Spleen (tissue), 11 donors: ENCODE measurements around the gene ASCC3. TPM values are rescaled to one million over a fixed set of nuclear protein-coding genes. Genes with fewer than 3 reads are reported as not detected.

Experiments used
- DNase-seq: peaks from one replicate; pipeline ENCODE4 v3.0.0-alpha.2; 2020
- H3K27ac ChIP-seq, 8 donors: fragments of 200-600 bp; sonication (generic) in 7 of 8; 1 replicate in 4 of 8; 2 replicates in 4 of 8; pipeline versions ENCODE4 v1.5.0 to v1.8.0; 2016 to 2021; ENCODE audit warnings: inconsistent platforms in 4 of 8, mild to moderate bottlenecking in 4 of 8, moderate library complexity in 1 of 8
- H3K27me3 ChIP-seq, 7 donors: fragments of 200-600 bp; sonication (generic) in 6 of 7; replicated peaks in 1 of 7; 1 replicate in 4 of 7; 2 replicates in 3 of 7; pipeline versions ENCODE4 v1.5.0 to v1.8.0; 2016 to 2021; ENCODE audit warnings: inconsistent platforms in 3 of 7, mild to moderate bottlenecking in 1 of 7
- H3K36me3 ChIP-seq, 6 donors: fragments of 200-600 bp; sonication (generic) in 5 of 6; 1 replicate in 4 of 6; 2 replicates in 2 of 6; pipeline versions ENCODE4 v1.5.0 to v1.8.0; 2016 to 2021; ENCODE audit warnings: inconsistent platforms in 2 of 6
- H3K4me1 ChIP-seq, 6 donors: fragments of 200-600 bp; sonication (generic) in 5 of 6; 1 replicate in 3 of 6; 2 replicates in 3 of 6; pipeline versions ENCODE4 v1.5.0 to v1.8.0; 2016 to 2021; ENCODE audit warnings: inconsistent platforms in 3 of 6
- H3K4me3 ChIP-seq, 8 donors: fragments of 200-600 bp; sonication (generic) in 7 of 8; 1 replicate in 4 of 8; 2 replicates in 4 of 8; pipeline versions ENCODE4 v1.5.0 to v1.8.0; 2016 to 2021; ENCODE audit warnings: inconsistent platforms in 4 of 8, mild to moderate bottlenecking in 4 of 8, moderate library complexity in 2 of 8
- H3K9me3 ChIP-seq, 8 donors: fragments of 200-600 bp; sonication (generic) in 7 of 8; 1 replicate in 4 of 8; 2 replicates in 4 of 8; pipeline versions ENCODE4 v1.5.0 to v1.8.0; 2016 to 2021; ENCODE audit warnings: inconsistent platforms in 4 of 8
- CTCF ChIP-seq, 11 experiments: fragments of 200-600 bp in 7 of 11; fragments of 450-650 bp in 4 of 11; sonication (generic) in 4 of 11; IDR thresholded peaks in 8 of 11; conservative IDR thresholded peaks in 3 of 11; 1 replicate in 7 of 11; 2 replicates in 4 of 11; pipeline versions ENCODE4 v1.4.0 to v1.8.0; 2016 to 2021; ENCODE audit warnings: antibody characterized with exemption in 11 of 11, inconsistent platforms in 4 of 11, mild to moderate bottlenecking in 1 of 11
- POLR2A ChIP-seq, 3 donors: fragments of 450-650 bp; IDR thresholded peaks; one replicate each; pipeline ENCODE4 v1.5.1; 2017; ENCODE audit warnings: antibody characterized with exemption in 3 of 3, mild to moderate bottlenecking in 1 of 3
- POLR2AphosphoS5 ChIP-seq, 3 donors: sonication (generic); formaldehyde crosslinking; IDR thresholded peaks; one replicate each; pipeline ENCODE4 v1.5.1; 2017; ENCODE audit warnings: antibody characterized with exemption in 3 of 3
- WGBS, 5 donors: extraction: QIAGEN DNeasy Blood & Tissue Kit in 3 of 5; methylation state at CpG; one replicate each; pipeline versions ENCODE4 v1.1.5 to v1.1.7; 2013 to 2018; 5-methylcytosine and 5-hydroxymethylcytosine counted together
- intact Hi-C: fragments of 100-400 bp; cut with DNase I; formaldehyde crosslinking; loops from one replicate; pipeline ENCODE4 v1.15.0; 2023; ENCODE audit warnings: low total_unique reads
- polyA plus RNA-seq, 3 donors: library from polyadenylated mRNA; stranded (reverse); fragments of 200-250 nt; gene quantifications; one replicate each; pipeline ENCODE4 v1.2.1, GENCODE V29; 2013
- total RNA-seq, 7 donors: library from RNA; depleted of rRNA in 3 of 7; stranded (reverse); fragments of >200 nt in 3 of 7; fragmentation: NEBNext Ultra II Directional in 4 of 7; extraction: Animal tissue kit (Norgen Biotek cat#: 25700) in 4 of 7; gene quantifications; one replicate each; pipeline versions ENCODE4 v1.1.0 to v1.2.1, GENCODE V29; 2016 to 2021
- donor health status: healthy with polysubstance abuse.
- donor health status: DM: no; HTN: no; CAD: no; lungs with moderate emphysema.
- donor health status: DM: no; HTN: no; CAD: no.
- donor health status: Bipolar disorder and iron deficiency.
- donor health status: healthy.
- donor health status: DM: no; HTN: no; CAD: no.
- donor health status: DM: yes; HTN: yes; CAD: no.

ASCC3 gene
- total and polyA plus RNA-seq, 10 donors, result 7.9 to 52.4 (median 40.8) TPM

DNA sequence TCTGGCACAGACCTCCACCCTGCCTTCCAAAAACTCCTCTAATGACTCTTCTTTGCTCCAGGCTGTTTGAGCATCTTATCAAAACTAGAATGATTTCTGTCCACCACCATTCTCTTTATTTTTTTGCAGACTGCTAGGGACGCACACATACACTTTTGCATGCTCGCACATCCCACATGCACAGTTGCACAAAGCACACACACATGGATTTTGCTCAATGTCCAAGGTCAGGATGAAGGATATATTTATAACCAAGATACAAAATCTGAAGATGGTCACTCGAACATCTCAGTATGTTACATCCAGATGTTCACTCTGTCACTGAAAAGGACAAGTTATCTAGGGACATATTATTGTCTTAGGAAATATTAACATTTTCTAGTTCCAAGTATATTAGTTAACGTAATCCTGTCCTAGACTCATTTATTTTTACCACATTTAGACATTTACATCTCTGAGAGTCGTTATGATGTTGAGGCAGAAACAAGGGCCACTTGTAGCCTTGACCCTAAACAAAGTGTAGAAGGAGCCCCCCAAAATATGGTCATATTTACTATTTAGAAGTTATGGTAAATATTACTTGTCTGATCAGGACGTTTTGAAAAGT lies 413.0 kb downstream of the ASCC3 start:
- intact Hi-C loops, result no loop called here
- Histone ChIP-seq H3K36me3 (no peaks in the 10 kb centered on the region), H3K27me3 (peaks cover 24 to 100% (median 85%) of the 10 kb centered on the region in 7 donors), H3K4me3 (no peak overlapping the region), H3K4me1 (peaks cover 0 to 31% (median 17%) of the 10 kb centered on the region in 6 donors), H3K27ac (no peak overlapping the region), H3K9me3 (peaks cover 0 to 23% (median 0%) of the 10 kb centered on the region in 8 donors)
- DNase-seq, result no peak
- no peak for TF ChIP-seq POLR2AphosphoS5 (IDR thresholded peaks at IDR 0.05)
- no peak for TF ChIP-seq CTCF (IDR thresholded peaks at IDR 0.05 in 8 of 11, conservative IDR thresholded peaks at IDR 0.05 in 3 of 11)
- TF ChIP-seq POLR2A (IDR thresholded peaks at IDR 0.05), result no peak
- WGBS, 5 donors, result 27 to 41% (median 31%) methylated on average over 6 of the region's 6 CpGs

- Histone ChIP-seq H3K27ac (no peak overlapping the region), H3K9me3 (peaks cover 0 to 23% (median 0%) of the 10 kb centered on the region in 8 donors), H3K4me3 (no peak overlapping the region), H3K27me3 (peaks cover 24 to 100% (median 87%) of the 10 kb centered on the region in 7 donors), H3K36me3 (no peaks in the 10 kb centered on the region), H3K4me1 (peaks cover 0 to 31% (median 17%) of the 10 kb centered on the region in 6 donors)
- intact Hi-C loops, result no loop called here
- WGBS, 5 donors, result 9 to 13% (median 9%) methylated on average over 48 to 49 of the region's 49 CpGs
- TF ChIP-seq POLR2AphosphoS5 (IDR thresholded peaks at IDR 0.05), result no peak
- no peak for TF ChIP-seq CTCF (IDR thresholded peaks at IDR 0.05 in 8 of 11, conservative IDR thresholded peaks at IDR 0.05 in 3 of 11)
- TF ChIP-seq POLR2A (IDR thresholded peaks at IDR 0.05), result no peak
- no peak for DNase-seq
Observed at GRCh38 chr6:100467129-100468015, 413.8 kb downstream of the ASCC3 start.

- Histone ChIP-seq H3K27me3 (peaks cover 28 to 100% (median 93%) of the 10 kb centered on the region in 7 donors), H3K9me3 (peaks cover 0 to 23% (median 0%) of the 10 kb centered on the region in 8 donors), H3K27ac (no peak overlapping the region), H3K36me3 (no peaks in the 10 kb centered on the region), H3K4me1 (peaks cover 0 to 36% (median 18%) of the 10 kb centered on the region in 6 donors), H3K4me3 (no peak overlapping the region)
- intact Hi-C loops, result no loop called here
- 6 to 7% (median 6%) methylated on average over 21 of the region's 21 CpGs for WGBS, 5 donors
- DNase-seq, result no peak
- TF ChIP-seq POLR2AphosphoS5 (IDR thresholded peaks at IDR 0.05) (no peak), CTCF (IDR thresholded peaks at IDR 0.05 in 8 of 11, conservative IDR thresholded peaks at IDR 0.05 in 3 of 11) (no peak), POLR2A (IDR thresholded peaks at IDR 0.05) (no peak)
Observed at GRCh38 chr6:100466410-100467128, 414.6 kb downstream of the ASCC3 start.
